Epithelial cell of esophagus (primary cell): ENCODE results near the gene LCN15.
A peak's percentile ranks its signal among the peaks of the same experiment; 100 is the strongest.

ENCODE experiments used
- DNase-seq: peaks from one replicate; pipeline ENCODE4 v3.0.0; 2010; ENCODE audit warnings: low read depth
- H3K4me3 ChIP-seq: 2 replicates; pipeline ENCODE4 v1.5.1; 2011; ENCODE audit warnings: mild to moderate bottlenecking, low read length, control low read depth
- TF ChIP-seq, protein P1 (sequence below): IDR thresholded peaks from 2 replicates; pipeline ENCODE4 v1.5.1; 2011; ENCODE audit warnings: low read depth, mild to moderate bottlenecking, low read length, control low read depth, inconsistent platforms; ENCODE audit not compliant: insufficient read depth; ENCODE audit errors: missing control alignments

Gene LCN15

GRCh38 chr9:136728548-136729123 is 35.7 kb downstream of the LCN15 start:
- DNase-seq = no peak
- peak overlapping the region; percentile 92 for H3K4me3 ChIP-seq

DNA sequence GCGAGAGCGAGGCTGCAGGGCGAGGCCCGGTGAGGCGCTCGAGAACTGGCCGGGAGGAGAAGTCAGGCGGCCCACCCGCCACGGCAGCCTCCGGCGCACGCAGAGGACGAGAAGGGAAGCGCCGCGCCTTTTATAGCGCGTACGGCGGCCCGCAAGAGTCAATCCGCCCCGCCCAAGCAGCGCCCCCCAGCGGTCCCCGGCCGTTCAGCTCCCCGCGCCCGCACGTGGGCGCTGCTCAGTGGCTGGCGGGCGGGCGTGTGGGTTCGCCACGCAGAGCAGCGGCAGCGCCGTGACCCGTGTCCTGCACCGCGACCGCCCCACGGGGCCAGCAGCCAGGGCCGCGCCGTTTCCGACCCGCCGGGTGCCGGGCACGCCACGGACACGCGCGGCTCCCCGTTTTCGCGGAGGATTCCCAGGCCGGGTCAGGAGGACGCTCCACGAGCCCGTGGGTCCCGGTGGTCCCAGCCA is 36.2 kb downstream of the LCN15 start:
- H3K4me3 ChIP-seq = peak overlapping the region; percentile 92
- DNase-seq = peak; percentile 86
- TF ChIP-seq, protein P1, sequence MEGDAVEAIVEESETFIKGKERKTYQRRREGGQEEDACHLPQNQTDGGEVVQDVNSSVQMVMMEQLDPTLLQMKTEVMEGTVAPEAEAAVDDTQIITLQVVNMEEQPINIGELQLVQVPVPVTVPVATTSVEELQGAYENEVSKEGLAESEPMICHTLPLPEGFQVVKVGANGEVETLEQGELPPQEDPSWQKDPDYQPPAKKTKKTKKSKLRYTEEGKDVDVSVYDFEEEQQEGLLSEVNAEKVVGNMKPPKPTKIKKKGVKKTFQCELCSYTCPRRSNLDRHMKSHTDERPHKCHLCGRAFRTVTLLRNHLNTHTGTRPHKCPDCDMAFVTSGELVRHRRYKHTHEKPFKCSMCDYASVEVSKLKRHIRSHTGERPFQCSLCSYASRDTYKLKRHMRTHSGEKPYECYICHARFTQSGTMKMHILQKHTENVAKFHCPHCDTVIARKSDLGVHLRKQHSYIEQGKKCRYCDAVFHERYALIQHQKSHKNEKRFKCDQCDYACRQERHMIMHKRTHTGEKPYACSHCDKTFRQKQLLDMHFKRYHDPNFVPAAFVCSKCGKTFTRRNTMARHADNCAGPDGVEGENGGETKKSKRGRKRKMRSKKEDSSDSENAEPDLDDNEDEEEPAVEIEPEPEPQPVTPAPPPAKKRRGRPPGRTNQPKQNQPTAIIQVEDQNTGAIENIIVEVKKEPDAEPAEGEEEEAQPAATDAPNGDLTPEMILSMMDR = peak; percentile 54

More at GRCh38 chr9:136728548-136729123, 35.7 kb downstream of the LCN15 start:
- TF ChIP-seq, protein P1 = no peak

DNA sequence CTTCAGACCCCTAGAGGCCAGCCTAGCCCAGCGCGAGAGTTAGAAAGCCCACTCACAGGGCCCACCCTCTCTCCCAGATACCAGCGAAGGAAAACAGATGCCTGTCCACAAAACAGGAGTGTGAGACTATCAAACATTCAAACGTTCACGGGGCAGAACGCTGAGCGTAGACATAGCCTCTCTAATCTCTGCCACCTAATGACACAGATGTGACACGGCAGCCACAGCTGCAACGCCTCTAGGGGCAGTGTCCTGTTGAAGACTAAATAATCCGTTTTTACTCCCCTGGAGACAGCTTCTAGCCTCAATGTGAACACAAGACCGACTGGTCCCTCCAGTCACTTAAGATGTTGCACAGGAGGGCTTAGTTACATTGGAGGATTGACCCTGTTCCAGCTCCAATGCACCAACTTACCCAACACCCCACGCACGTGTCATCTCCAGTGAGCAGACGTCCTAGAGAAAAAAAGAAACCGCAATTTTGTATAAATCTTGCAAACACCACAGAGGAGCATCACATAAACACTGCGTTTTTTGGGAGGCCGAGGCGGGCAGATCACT is 37.6 kb downstream of the LCN15 start:
- peak; percentile 43 for DNase-seq
- peak overlapping the region; percentile 92 for H3K4me3 ChIP-seq
- TF ChIP-seq, protein P1 = peak; percentile 63

DNA sequence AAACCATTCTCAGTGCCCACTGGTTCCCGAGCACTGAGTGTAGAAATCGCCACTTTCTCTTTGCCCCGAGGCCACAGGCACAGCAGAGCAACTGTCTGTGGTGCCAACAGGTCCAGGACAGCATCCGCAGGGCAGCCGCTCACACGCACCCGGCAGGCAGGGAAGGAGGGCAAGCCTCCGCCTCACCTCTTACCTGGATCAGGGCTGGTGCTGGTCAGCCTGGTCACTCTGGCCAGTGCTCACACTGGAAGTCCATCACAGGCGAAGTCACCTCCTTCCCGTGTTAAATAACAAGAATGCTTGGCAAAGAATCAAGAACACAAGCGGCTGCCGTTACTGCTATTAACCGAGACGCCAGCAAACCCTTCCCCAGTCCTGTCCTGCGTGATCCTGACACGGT is 38.2 kb downstream of the LCN15 start:
- TF ChIP-seq, protein P1 = no peak
- peak overlapping the region; percentile 92 for H3K4me3 ChIP-seq
- DNase-seq = no peak

- DNase-seq = peak; percentile 92
- TF ChIP-seq, protein P1 = no peak
- peak overlapping the region; percentile 92 for H3K4me3 ChIP-seq
Observed at GRCh38 chr9:136725612-136726011, 38.7 kb downstream of the LCN15 start.

GRCh38 chr9:136724772-136725171 is 39.5 kb downstream of the LCN15 start:
- no peak overlapping the region for H3K4me3 ChIP-seq
- no peak for DNase-seq
- TF ChIP-seq, protein P1 = no peak

- DNase-seq = no peak
- TF ChIP-seq, protein P1 = no peak
- no peak overlapping the region for H3K4me3 ChIP-seq
Observed at GRCh38 chr9:136723989-136724388, 40.3 kb downstream of the LCN15 start.
